ENCODE measurements around the gene PCDHGA1.

Gene PCDHGA1

DNA sequence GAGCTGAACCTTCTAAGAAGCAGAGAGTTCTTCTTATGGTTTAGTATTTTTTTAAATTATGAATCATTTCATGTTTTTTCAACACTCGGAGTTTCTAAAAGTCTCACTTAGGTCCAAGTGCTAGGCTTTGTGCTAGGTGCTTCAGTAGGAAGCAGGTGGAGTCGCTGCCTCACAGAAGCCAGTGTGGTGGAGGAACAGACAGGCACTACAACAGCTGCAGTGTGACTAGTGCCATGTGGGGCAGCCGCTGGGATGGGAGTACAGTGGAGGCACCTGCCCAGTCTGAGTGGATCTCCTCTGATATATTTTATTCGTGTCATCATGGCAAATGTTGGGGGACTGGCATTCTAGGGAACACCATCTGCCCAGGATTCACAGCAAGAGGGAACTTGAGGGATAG, 173.9 kb downstream of the PCDHGA1 start:
- TF ChIP-seq, protein P1, sequence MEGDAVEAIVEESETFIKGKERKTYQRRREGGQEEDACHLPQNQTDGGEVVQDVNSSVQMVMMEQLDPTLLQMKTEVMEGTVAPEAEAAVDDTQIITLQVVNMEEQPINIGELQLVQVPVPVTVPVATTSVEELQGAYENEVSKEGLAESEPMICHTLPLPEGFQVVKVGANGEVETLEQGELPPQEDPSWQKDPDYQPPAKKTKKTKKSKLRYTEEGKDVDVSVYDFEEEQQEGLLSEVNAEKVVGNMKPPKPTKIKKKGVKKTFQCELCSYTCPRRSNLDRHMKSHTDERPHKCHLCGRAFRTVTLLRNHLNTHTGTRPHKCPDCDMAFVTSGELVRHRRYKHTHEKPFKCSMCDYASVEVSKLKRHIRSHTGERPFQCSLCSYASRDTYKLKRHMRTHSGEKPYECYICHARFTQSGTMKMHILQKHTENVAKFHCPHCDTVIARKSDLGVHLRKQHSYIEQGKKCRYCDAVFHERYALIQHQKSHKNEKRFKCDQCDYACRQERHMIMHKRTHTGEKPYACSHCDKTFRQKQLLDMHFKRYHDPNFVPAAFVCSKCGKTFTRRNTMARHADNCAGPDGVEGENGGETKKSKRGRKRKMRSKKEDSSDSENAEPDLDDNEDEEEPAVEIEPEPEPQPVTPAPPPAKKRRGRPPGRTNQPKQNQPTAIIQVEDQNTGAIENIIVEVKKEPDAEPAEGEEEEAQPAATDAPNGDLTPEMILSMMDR (conservative IDR thresholded peaks at IDR 0.05; ENCODE audit: low read depth, low read length): no peak
- H3K4me3 ChIP-seq (ENCODE audit: low read depth, low read length): no peak overlapping the region
- DNase-seq (ENCODE audit: low read depth): no peak

DNA sequence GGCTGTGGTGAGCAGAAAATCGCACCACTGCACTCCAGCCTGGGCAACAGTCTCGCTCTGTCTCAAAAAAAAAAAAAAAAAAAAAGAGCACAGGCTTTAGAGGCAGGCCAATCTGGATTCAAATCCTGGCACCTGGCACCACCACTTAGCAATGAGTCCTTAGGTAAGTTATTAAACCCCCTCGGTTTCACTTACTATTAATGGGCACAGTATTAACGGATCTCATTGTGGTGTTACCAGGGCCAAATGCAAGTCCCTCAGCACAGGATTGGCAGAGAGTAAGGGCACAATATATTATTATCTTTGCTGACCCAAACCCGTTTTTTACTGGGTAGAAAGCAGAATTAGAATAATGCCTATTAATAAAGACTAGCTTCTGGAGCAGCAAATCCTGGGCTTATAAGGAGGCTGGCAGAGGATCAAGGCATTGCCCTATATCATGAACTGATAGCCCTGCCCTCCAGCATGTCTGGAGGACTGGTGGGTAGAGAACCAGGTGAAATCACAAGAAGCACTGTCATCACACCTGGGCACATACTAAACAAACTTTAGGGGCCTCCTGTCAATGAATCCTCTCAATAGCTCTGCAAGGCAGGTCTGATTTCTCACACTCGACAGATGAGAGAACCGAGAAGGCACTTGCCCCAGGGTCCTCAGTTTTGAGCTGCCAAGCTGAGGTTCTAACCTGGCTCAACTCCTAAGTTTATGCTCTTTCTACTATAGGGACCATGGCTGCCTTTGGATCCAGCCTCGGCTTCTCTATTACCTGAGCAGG, 176.3 kb downstream of the PCDHGA1 start:
- no peak for DNase-seq (ENCODE audit: low read depth)
- TF ChIP-seq, protein P1 (conservative IDR thresholded peaks at IDR 0.05; ENCODE audit: low read depth, low read length): no peak

DNA sequence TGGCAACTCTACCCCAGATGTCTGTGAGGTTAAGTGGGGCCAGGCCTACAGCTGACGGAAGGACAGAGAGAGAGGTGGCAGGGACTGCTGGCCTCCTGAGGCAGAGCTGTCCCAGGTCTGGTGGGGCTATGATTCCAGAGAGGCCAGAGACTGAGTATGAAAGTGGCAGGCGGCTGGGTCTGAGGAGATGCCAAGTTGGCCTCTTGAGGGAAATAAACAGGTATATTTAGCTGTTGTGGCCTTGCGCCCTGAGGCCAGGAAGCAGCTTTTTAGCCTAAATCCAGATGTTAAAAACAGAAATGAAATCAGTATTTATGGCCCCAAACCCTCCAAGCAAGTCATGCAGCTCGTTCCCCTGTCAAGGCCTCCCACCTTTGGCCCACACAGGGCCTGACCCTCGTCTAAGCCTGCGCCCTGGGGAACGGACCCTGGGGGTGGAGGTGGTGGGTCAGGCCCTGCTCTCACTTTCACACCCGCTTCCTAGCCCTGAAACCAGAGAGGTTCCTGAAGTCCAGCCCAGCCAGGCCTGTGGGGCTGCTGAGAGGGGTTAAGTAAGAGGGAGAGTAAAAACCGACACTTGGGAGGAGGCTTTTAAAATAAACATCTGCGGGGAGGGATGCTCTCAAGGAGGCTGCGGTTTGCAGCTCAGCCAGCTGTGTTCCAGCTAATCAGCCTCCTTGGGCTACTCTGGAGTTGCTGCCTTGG, 177.2 kb downstream of the PCDHGA1 start:
- DNase-seq (ENCODE audit: low read depth): peak; percentile 91
- TF ChIP-seq, protein P1 (conservative IDR thresholded peaks at IDR 0.05; ENCODE audit: low read depth, low read length): no peak
- H3K4me3 ChIP-seq (ENCODE audit: low read depth, low read length): peak overlapping the region; percentile 6

More for the DNA sequence above, 176.3 kb downstream of the PCDHGA1 start:
- H3K4me3 ChIP-seq (ENCODE audit: low read depth, low read length): no peak overlapping the region

DNA sequence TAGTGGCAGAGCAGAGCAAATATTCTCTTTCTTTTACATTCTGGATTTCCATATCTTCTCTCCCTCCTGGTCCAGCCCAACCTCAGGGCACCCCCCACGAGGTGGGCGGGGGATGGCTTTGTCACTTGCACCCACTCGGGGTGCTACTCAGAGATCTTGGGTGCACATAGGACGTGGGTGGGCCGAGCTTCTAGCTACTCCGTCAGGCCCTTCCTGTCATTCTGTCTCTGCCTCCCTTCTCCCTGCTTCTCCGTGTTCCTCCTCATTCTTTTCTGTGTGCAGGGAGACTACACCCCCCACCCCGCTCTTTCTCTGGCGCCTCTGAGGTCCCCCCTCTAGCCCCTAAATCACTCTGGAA, 178.1 kb downstream of the PCDHGA1 start:
- TF ChIP-seq, protein P1 (conservative IDR thresholded peaks at IDR 0.05; ENCODE audit: low read depth, low read length): no peak
- H3K4me3 ChIP-seq (ENCODE audit: low read depth, low read length): peak overlapping the region; percentile 24
- peak; percentile 23 for DNase-seq (ENCODE audit: low read depth)

DNA sequence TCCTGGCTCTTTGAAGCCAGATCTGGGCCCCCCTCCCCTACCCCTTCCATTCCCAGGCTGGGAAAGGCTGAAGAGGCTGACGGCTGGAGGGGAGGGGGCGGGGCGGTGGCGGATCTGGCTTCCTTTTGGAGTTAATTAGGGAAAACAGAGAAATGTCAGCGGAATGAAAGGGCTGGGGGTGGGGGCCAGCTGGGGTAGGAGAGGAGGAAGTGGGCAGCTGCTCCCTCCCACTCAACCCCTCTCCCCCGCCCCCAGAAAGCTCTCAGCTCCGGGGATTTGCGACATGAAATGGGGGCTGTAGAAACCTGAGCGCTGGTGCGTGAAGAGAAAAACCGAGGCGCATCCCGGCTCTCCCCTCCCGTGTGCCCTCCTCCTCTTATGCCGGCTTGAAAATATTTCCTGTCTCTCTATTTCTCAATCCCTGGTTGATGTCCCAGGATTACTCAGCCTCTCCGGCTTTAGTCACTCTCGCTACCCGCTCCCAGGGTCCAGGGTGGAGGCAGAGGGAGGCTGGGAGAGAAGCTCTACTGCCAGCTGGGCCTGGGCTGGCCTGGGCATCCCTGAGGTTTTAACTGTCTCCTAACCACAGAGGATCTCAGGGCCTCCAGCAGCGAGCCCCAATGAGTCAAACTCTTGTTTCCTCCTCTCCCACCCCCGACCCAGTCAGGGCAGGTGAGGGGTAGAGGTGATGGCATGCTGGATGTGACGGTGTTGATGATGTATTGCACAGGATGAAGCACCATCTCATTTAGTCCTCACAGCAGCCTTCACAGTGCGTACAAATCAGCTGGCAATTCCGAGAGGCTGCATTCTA, 178.7 kb downstream of the PCDHGA1 start:
- H3K4me3 ChIP-seq (ENCODE audit: low read depth, low read length): peak overlapping the region; percentile 24
- TF ChIP-seq, protein P1 (conservative IDR thresholded peaks at IDR 0.05; ENCODE audit: low read depth, low read length): no peak
- peak; percentile 91 for DNase-seq (ENCODE audit: low read depth)

DNA sequence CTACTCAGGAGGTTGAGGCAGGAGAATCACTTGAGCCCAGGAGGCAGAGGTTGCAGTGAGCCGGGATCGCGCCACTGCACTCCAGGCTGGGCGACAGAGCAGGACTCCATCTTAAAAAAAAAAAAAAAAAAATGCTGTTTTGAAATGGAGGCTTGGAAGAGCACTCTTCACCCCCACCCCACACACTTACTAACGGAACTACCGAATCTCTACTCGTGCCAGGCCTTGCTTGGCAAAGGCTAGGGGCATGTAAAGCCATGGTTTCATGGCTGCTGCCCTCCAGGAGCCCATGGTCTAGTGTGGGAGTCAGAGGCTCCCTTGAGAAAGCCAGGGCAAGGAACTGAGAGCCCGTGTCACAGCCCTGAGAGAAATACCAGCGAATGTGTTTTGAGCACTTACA, 179.8 kb downstream of the PCDHGA1 start:
- DNase-seq (ENCODE audit: low read depth): no peak
- no peak overlapping the region for H3K4me3 ChIP-seq (ENCODE audit: low read depth, low read length)
- TF ChIP-seq, protein P1 (conservative IDR thresholded peaks at IDR 0.05; ENCODE audit: low read depth, low read length): no peak
